MM.1S (cell line): ENCODE measurements around the gene EFR3B.

ENCODE experiments used
- DNase-seq: peaks from one replicate; pipeline ENCODE4 v3.0.0-alpha.2; 2015
- H2AFZ ChIP-seq: fragments of 300-600 bp; sonication (generic); 2 replicates; pipeline ENCODE4 v1.6.0; 2016; ENCODE audit warnings: antibody characterized with exemption, low read length
- H3F3A ChIP-seq: fragments of 300-600 bp; sonication (generic); 2 replicates; pipeline ENCODE4 v1.6.1; 2016; ENCODE audit warnings: mild to moderate bottlenecking, antibody characterized with exemption, low read length, moderate library complexity, mixed read lengths; ENCODE audit not compliant: insufficient read depth
- H3K27ac ChIP-seq: fragments of 300-600 bp; sonication (generic); 2 replicates; pipeline ENCODE4 v1.5.1; 2016; ENCODE audit warnings: mild to moderate bottlenecking, low read length
- H3K27me3 ChIP-seq: fragments of 300-600 bp; sonication (generic); replicated peaks from 2 replicates; pipeline ENCODE4 v1.6.0; 2016; ENCODE audit warnings: low read length; ENCODE audit not compliant: insufficient read depth
- H3K36me3 ChIP-seq: fragments of 300-600 bp; sonication (generic); replicated peaks from 2 replicates; pipeline ENCODE4 v1.6.1; 2016; ENCODE audit warnings: mild to moderate bottlenecking, low read length, mixed read lengths; ENCODE audit not compliant: insufficient read depth
- H3K4me1 ChIP-seq: fragments of 300-600 bp; sonication (generic); 2 replicates; pipeline ENCODE4 v1.6.1; 2016; ENCODE audit warnings: low read length, mixed read lengths
- H3K4me2 ChIP-seq: fragments of 300-600 bp; sonication (generic); 2 replicates; pipeline ENCODE4 v1.6.0; 2016; ENCODE audit warnings: low read depth, low read length
- H3K4me3 ChIP-seq: fragments of 300-600 bp; sonication (generic); 2 replicates; pipeline ENCODE4 v1.5.1; 2016; ENCODE audit warnings: low read length, mixed read lengths
- H3K79me2 ChIP-seq: fragments of 300-600 bp; sonication (generic); 2 replicates; pipeline ENCODE4 v1.6.1; 2016; ENCODE audit warnings: mixed run types, low read length, mixed read lengths
- H3K9ac ChIP-seq: fragments of 300-600 bp; sonication (generic); 2 replicates; pipeline ENCODE4 v1.6.1; 2016; ENCODE audit warnings: low read length, mixed read lengths
- H3K9me2 ChIP-seq: fragments of 300-600 bp; sonication (generic); replicated peaks from 2 replicates; pipeline ENCODE4 v1.6.1; 2016; ENCODE audit warnings: mild to moderate bottlenecking, low read length, mixed read lengths; ENCODE audit not compliant: insufficient read depth
- H3K9me3 ChIP-seq: fragments of 300-600 bp; sonication (generic); replicated peaks from 2 replicates; pipeline ENCODE4 v1.6.1; 2016; ENCODE audit warnings: mild to moderate bottlenecking, low read length, mixed read lengths; ENCODE audit not compliant: insufficient read depth
- H4K20me1 ChIP-seq: fragments of 300-600 bp; sonication (generic); 2 replicates; pipeline ENCODE4 v1.6.1; 2016; ENCODE audit warnings: mild to moderate bottlenecking, low read length, moderate library complexity, mixed read lengths; ENCODE audit not compliant: insufficient read depth
- EZH2 ChIP-seq: fragments of 300-600 bp; sonication (generic); optimal IDR thresholded peaks from 2 replicates; pipeline ENCODE3; 2017; ENCODE audit warnings: low read depth, mild to moderate bottlenecking, antibody characterized with exemption, low read length, mixed read lengths
- EZH2phosphoT487 ChIP-seq: fragments of 300-600 bp; sonication (generic); IDR thresholded peaks from 2 replicates; pipeline ENCODE4 v1.6.1; 2018; ENCODE audit warnings: antibody characterized with exemption, low read length
- TF ChIP-seq, protein P1 (sequence below): fragments of 300-600 bp; sonication (generic); IDR thresholded peaks from 2 replicates; pipeline ENCODE4 v1.5.1; 2016; ENCODE audit warnings: antibody characterized with exemption, low read length, mixed read lengths

EFR3B gene

DNA sequence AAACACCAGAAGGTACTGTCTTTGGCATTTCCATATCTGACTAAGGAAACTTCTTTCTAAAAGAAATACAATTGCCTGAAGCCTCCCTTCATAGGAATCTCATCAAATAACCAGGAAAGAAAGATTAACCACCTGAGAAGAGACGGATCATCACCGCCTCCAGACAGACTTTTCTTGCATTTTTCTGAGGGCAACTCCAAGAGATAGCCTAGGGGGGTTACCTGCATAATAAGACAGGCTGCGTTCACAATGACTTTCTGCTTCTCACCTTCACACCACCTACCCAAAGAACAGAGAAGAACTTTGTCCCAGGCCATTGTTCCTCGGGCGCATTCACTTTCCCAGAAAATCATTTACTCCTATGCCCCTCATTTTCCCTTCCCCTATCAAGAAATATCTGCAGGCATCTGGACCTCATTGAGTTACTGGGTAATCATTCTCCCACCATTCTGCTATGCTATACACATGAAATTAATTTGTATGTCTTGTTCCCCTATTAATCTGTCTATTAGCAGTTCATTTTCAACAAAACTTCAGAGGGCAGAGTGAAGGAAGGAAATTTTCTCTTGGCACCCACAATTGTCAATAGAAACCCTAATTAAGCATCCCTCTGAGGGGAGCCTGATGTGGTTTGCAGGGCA lies 134.8 kb downstream of the EFR3B start:
- no peaks in the 10 kb centered on the region for H3K4me1 ChIP-seq
- H3K9me2 ChIP-seq = no peaks in the 10 kb centered on the region
- no peak overlapping the region for H3K9ac ChIP-seq
- H3K79me2 ChIP-seq = no peaks in the 10 kb centered on the region
- DNase-seq = no peak
- H3K4me2 ChIP-seq = no peak overlapping the region
- H4K20me1 ChIP-seq = no peaks in the 10 kb centered on the region
- no peak overlapping the region for H3K4me3 ChIP-seq
- H3K36me3 ChIP-seq = no peaks in the 10 kb centered on the region
- no peaks in the 10 kb centered on the region for H3K9me3 ChIP-seq
- TF ChIP-seq, protein P1, sequence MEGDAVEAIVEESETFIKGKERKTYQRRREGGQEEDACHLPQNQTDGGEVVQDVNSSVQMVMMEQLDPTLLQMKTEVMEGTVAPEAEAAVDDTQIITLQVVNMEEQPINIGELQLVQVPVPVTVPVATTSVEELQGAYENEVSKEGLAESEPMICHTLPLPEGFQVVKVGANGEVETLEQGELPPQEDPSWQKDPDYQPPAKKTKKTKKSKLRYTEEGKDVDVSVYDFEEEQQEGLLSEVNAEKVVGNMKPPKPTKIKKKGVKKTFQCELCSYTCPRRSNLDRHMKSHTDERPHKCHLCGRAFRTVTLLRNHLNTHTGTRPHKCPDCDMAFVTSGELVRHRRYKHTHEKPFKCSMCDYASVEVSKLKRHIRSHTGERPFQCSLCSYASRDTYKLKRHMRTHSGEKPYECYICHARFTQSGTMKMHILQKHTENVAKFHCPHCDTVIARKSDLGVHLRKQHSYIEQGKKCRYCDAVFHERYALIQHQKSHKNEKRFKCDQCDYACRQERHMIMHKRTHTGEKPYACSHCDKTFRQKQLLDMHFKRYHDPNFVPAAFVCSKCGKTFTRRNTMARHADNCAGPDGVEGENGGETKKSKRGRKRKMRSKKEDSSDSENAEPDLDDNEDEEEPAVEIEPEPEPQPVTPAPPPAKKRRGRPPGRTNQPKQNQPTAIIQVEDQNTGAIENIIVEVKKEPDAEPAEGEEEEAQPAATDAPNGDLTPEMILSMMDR = no peak
- no peak for TF ChIP-seq EZH2phosphoT487
- TF ChIP-seq EZH2 = no peak
- H3F3A ChIP-seq = no peaks in the 10 kb centered on the region
- H3K27ac ChIP-seq = no peak overlapping the region
- no peak overlapping the region for H2AFZ ChIP-seq
- no peaks in the 10 kb centered on the region for H3K27me3 ChIP-seq

DNA sequence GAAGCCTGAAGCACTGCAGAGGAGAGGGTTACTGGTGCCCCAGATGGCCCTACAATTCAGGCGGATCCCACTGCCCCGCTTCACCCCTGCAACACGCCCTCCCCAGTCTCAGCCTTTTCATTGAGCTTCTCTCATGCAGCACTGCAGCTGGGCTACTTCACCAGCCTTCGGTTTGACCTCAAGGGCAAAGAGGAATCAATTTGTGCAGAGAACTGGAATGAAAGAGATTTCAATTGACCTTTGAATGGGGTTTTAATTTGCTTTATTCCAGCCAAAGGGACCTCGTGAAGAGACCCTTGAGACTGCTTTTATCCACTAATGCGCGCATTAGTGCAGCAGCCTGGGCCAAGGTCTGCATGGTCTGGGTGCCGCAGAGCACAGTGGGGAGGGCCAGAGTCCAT lies 135.3 kb downstream of the EFR3B start:
- Histone ChIP-seq H3K27me3 (no peaks in the 10 kb centered on the region), H3F3A (no peaks in the 10 kb centered on the region), H3K4me2 (no peak overlapping the region), H3K9me2 (no peaks in the 10 kb centered on the region), H3K27ac (no peak overlapping the region), H3K9ac (no peak overlapping the region), H3K4me3 (no peak overlapping the region), H3K79me2 (no peaks in the 10 kb centered on the region), H3K36me3 (no peaks in the 10 kb centered on the region), H4K20me1 (no peaks in the 10 kb centered on the region), H3K4me1 (no peaks in the 10 kb centered on the region), H2AFZ (no peak overlapping the region), H3K9me3 (no peaks in the 10 kb centered on the region)
- no peak for TF ChIP-seq EZH2
- TF ChIP-seq, protein P1 = no peak
- no peak for TF ChIP-seq EZH2phosphoT487
- no peak for DNase-seq

DNA sequence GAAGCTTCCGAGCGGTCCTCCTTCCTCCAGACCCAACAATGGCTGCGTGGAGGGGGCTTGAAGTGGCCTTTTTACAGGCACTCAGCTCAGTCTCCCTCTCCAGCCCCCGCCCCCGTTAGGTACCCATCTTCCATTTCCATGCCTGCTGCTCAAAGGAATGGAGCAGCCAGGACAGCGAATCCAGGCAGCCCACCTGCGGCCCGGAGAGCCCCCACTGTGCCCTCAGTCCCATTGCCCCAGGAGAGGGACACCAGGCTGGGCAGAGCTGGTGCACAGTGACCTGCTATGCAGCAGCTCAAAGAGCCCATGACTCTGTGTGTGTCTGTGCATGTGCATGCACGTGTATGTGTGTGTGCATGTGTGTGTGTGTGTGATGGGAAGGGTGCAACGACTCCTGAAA lies 137.1 kb downstream of the EFR3B start:
- H3K4me3 ChIP-seq = no peak overlapping the region
- no peaks in the 10 kb centered on the region for H3K27me3 ChIP-seq
- H3K4me2 ChIP-seq = no peak overlapping the region
- H3K9ac ChIP-seq = no peak overlapping the region
- DNase-seq = no peak
- H3K36me3 ChIP-seq = no peaks in the 10 kb centered on the region
- no peak overlapping the region for H3K27ac ChIP-seq
- no peak for TF ChIP-seq EZH2
- TF ChIP-seq, protein P1 = no peak
- no peak for TF ChIP-seq EZH2phosphoT487
- H3K79me2 ChIP-seq = no peaks in the 10 kb centered on the region
- no peaks in the 10 kb centered on the region for H3F3A ChIP-seq
- no peaks in the 10 kb centered on the region for H3K9me3 ChIP-seq
- no peak overlapping the region for H2AFZ ChIP-seq
- H3K4me1 ChIP-seq = no peaks in the 10 kb centered on the region
- no peaks in the 10 kb centered on the region for H3K9me2 ChIP-seq
- H4K20me1 ChIP-seq = no peaks in the 10 kb centered on the region
